Measurements from ENCODE around the gene GPR153.

Gene GPR153

GRCh38 chr1:6286266-6286665 is 25.4 kb upstream of the GPR153 start:
- no peak overlapping the region for H3K4me3 ChIP-seq (ENCODE audit: low read length)
- no peaks in the 10 kb centered on the region for H3K36me3 ChIP-seq (replicated peaks; ENCODE audit: low read depth, low read length)
- H3K4me2 ChIP-seq (ENCODE audit: low read length) = no peak overlapping the region
- no peak overlapping the region for H3K27ac ChIP-seq (ENCODE audit: low read length)
- TF ChIP-seq EZH2phosphoT487 (IDR thresholded peaks at IDR 0.05; ENCODE audit: low read depth) (no peak), CTCF (IDR thresholded peaks at IDR 0.05; ENCODE audit: low read depth, low read length) (no peak)
- H2AFZ ChIP-seq (ENCODE audit: low read depth, low read length) = no peak overlapping the region
- no peaks in the 10 kb centered on the region for H3K79me2 ChIP-seq (ENCODE audit: low read length)
- peaks cover 14% of the 10 kb centered on the region for H3K4me1 ChIP-seq (ENCODE audit: low read length)
- no peaks in the 10 kb centered on the region for H3K9me3 ChIP-seq (ENCODE audit: insufficient read depth, low read length)
- H3K9ac ChIP-seq (ENCODE audit: low read length) = no peak overlapping the region
- no peaks in the 10 kb centered on the region for H4K20me1 ChIP-seq (ENCODE audit: insufficient read depth, low read length)
- no peaks in the 10 kb centered on the region for H3K27me3 ChIP-seq (ENCODE audit: low read depth, low read length)

- H3K36me3 ChIP-seq (replicated peaks; ENCODE audit: low read depth, low read length) = no peaks in the 10 kb centered on the region
- H3K9ac ChIP-seq (ENCODE audit: low read length) = no peak overlapping the region
- peaks cover 5% of the 10 kb centered on the region for H3K4me1 ChIP-seq (ENCODE audit: low read length)
- H3K9me3 ChIP-seq (ENCODE audit: insufficient read depth, low read length) = no peaks in the 10 kb centered on the region
- no peak overlapping the region for H3K4me3 ChIP-seq (ENCODE audit: low read length)
- H3K79me2 ChIP-seq (ENCODE audit: low read length) = no peaks in the 10 kb centered on the region
- no peak overlapping the region for H2AFZ ChIP-seq (ENCODE audit: low read depth, low read length)
- no peaks in the 10 kb centered on the region for H3K27me3 ChIP-seq (ENCODE audit: low read depth, low read length)
- no peak overlapping the region for H3K27ac ChIP-seq (ENCODE audit: low read length)
- no peak overlapping the region for H3K4me2 ChIP-seq (ENCODE audit: low read length)
- TF ChIP-seq EZH2phosphoT487 (IDR thresholded peaks at IDR 0.05; ENCODE audit: low read depth) (no peak), CTCF (IDR thresholded peaks at IDR 0.05; ENCODE audit: low read depth, low read length) (no peak)
- no peaks in the 10 kb centered on the region for H4K20me1 ChIP-seq (ENCODE audit: insufficient read depth, low read length)
Observed at GRCh38 chr1:6285336-6285735, 24.4 kb upstream of the GPR153 start.

- Histone ChIP-seq H3K4me1 (ENCODE audit: low read length) (no peaks in the 10 kb centered on the region), H3K9ac (ENCODE audit: low read length) (no peak overlapping the region), H2AFZ (ENCODE audit: low read depth, low read length) (no peak overlapping the region), H3K4me3 (ENCODE audit: low read length) (no peak overlapping the region), H3K9me3 (ENCODE audit: insufficient read depth, low read length) (no peaks in the 10 kb centered on the region), H3K36me3 (replicated peaks; ENCODE audit: low read depth, low read length) (no peaks in the 10 kb centered on the region), H4K20me1 (ENCODE audit: insufficient read depth, low read length) (no peaks in the 10 kb centered on the region), H3K79me2 (ENCODE audit: low read length) (no peaks in the 10 kb centered on the region), H3K27ac (ENCODE audit: low read length) (no peak overlapping the region), H3K27me3 (ENCODE audit: low read depth, low read length) (no peaks in the 10 kb centered on the region), H3K4me2 (ENCODE audit: low read length) (no peak overlapping the region)
- TF ChIP-seq CTCF (IDR thresholded peaks at IDR 0.05; ENCODE audit: low read depth, low read length) (no peak), EZH2phosphoT487 (IDR thresholded peaks at IDR 0.05; ENCODE audit: low read depth) (no peak)
Observed at GRCh38 chr1:6282577-6283270, 21.8 kb upstream of the GPR153 start.

GRCh38 chr1:6281511-6282402 is 20.9 kb upstream of the GPR153 start:
- H3K4me1 ChIP-seq (ENCODE audit: low read length) = no peaks in the 10 kb centered on the region
- no peak overlapping the region for H3K4me3 ChIP-seq (ENCODE audit: low read length)
- H3K36me3 ChIP-seq (replicated peaks; ENCODE audit: low read depth, low read length) = no peaks in the 10 kb centered on the region
- no peaks in the 10 kb centered on the region for H4K20me1 ChIP-seq (ENCODE audit: insufficient read depth, low read length)
- no peak for TF ChIP-seq CTCF (IDR thresholded peaks at IDR 0.05; ENCODE audit: low read depth, low read length)
- TF ChIP-seq EZH2phosphoT487 (IDR thresholded peaks at IDR 0.05; ENCODE audit: low read depth) = no peak
- H3K9me3 ChIP-seq (ENCODE audit: insufficient read depth, low read length) = no peaks in the 10 kb centered on the region
- no peak overlapping the region for H3K27ac ChIP-seq (ENCODE audit: low read length)
- no peaks in the 10 kb centered on the region for H3K27me3 ChIP-seq (ENCODE audit: low read depth, low read length)
- no peak overlapping the region for H3K9ac ChIP-seq (ENCODE audit: low read length)
- no peak overlapping the region for H3K4me2 ChIP-seq (ENCODE audit: low read length)
- no peak overlapping the region for H2AFZ ChIP-seq (ENCODE audit: low read depth, low read length)
- H3K79me2 ChIP-seq (ENCODE audit: low read length) = no peaks in the 10 kb centered on the region

Measured in OCI-LY3 (cell line).